Peyer's patch (tissue), 4 donors: ENCODE results near the gene SNX20. TPM values are rescaled to one million over a fixed set of nuclear protein-coding genes. Genes with fewer than 3 reads are reported as not detected.

Experiments used
- DNase-seq, 3 donors: peaks; one replicate each; pipeline ENCODE4 v3.0.0-alpha.2; 2017 to 2019
- H3K27ac ChIP-seq, 4 donors: fragments of 200-600 bp; sonication (generic); one replicate each; pipeline ENCODE4 v1.5.1; 2016 to 2019
- H3K27me3 ChIP-seq, 2 donors: fragments of 200-600 bp; sonication (generic); one replicate each; pipeline ENCODE4 v1.5.1; 2019
- H3K36me3 ChIP-seq, 3 donors: fragments of 200-600 bp; sonication (generic); one replicate each; pipeline ENCODE4 v1.5.1; 2016 to 2019
- H3K4me1 ChIP-seq, 4 donors: fragments of 200-600 bp; sonication (generic); one replicate each; pipeline ENCODE4 v1.5.1; 2016 to 2019
- H3K4me3 ChIP-seq, 4 donors: fragments of 200-600 bp; sonication (generic); 1 replicate in 3 of 4; 2 replicates in 1 of 4; pipeline ENCODE4 v1.5.1; 2016 to 2019; ENCODE audit warnings: mild to moderate bottlenecking in 1 of 4
- H3K9me3 ChIP-seq, 4 donors: fragments of 200-600 bp; sonication (generic); one replicate each; pipeline ENCODE4 v1.5.1; 2016 to 2019; ENCODE audit warnings: mild to moderate bottlenecking in 1 of 4
- CTCF ChIP-seq, 6 experiments: fragments of 450-650 bp in 4 of 6; fragments of 200-600 bp in 2 of 6; sonication (generic) in 1 of 6; IDR thresholded peaks; one replicate each; pipeline ENCODE4 v1.5.1; 2017 to 2019; ENCODE audit warnings: antibody characterized with exemption in 6 of 6, mild to moderate bottlenecking in 3 of 6, moderate library complexity in 1 of 6
- POLR2A ChIP-seq, 2 donors: fragments of 450-650 bp; IDR thresholded peaks; one replicate each; pipeline ENCODE4 v1.5.1; 2017; ENCODE audit warnings: antibody characterized with exemption in 2 of 2, mild to moderate bottlenecking in 2 of 2, moderate library complexity in 2 of 2
- total RNA-seq, 4 donors: library from RNA; depleted of rRNA; stranded (reverse); fragments of >200 nt; gene quantifications; one replicate each; pipeline ENCODE4 v1.1.0, GENCODE V29; 2016

SNX20 gene
- 10 to 100 TPM in 1 of 4 donors, 1 to 10 TPM in 3; 1.3 to 10.7 (median 2.3) TPM for total RNA-seq

- Histone ChIP-seq H3K27me3 (no peaks in the 10 kb centered on the region), H3K4me1 (peaks cover 0 to 24% (median 4%) of the 10 kb centered on the region in 4 donors), H3K27ac (peak within 1 kb of the TSS; percentile 67 to 87 (median 78)), H3K36me3 (no peaks in the 10 kb centered on the region), H3K4me3 (peak within 1 kb of the TSS; percentile 39 to 58 (median 46)), H3K9me3 (no peaks in the 10 kb centered on the region)
- no peak for TF ChIP-seq CTCF (IDR thresholded peaks at IDR 0.05)
- TF ChIP-seq POLR2A (IDR thresholded peaks at IDR 0.05): no peak
- DNase-seq: peak in 2 of 3 donors; percentile 83
Measured at GRCh38 chr16:50681021-50681885, at the start of gene SNX20. SNX20 (minus strand) TSS chr16:50681312; CDS start chr16:50677526, 3,786 bp downstream.

- DNase-seq: no peak
- TF ChIP-seq POLR2A (IDR thresholded peaks at IDR 0.05) (no peak), CTCF (IDR thresholded peaks at IDR 0.05) (no peak)
- no peak overlapping the region for H3K4me3 ChIP-seq
- H3K9me3 ChIP-seq: peaks cover 0 to 4% (median 0%) of the 10 kb centered on the region in 4 donors
- H3K36me3 ChIP-seq: no peaks in the 10 kb centered on the region
- H3K27me3 ChIP-seq: no peaks in the 10 kb centered on the region
- H3K27ac ChIP-seq: no peak overlapping the region
- H3K4me1 ChIP-seq: peaks cover 0 to 3% (median 0%) of the 10 kb centered on the region in 4 donors
Measured at GRCh38 chr16:50724306-50724705, 43.2 kb upstream of the SNX20 start.

- no peak overlapping the region for H3K27ac ChIP-seq
- TF ChIP-seq POLR2A (IDR thresholded peaks at IDR 0.05): no peak
- TF ChIP-seq CTCF (IDR thresholded peaks at IDR 0.05): no peak
- no peaks in the 10 kb centered on the region for H3K36me3 ChIP-seq
- peaks cover 0 to 3% (median 0%) of the 10 kb centered on the region in 4 donors for H3K4me1 ChIP-seq
- H3K9me3 ChIP-seq: peaks cover 0 to 4% (median 0%) of the 10 kb centered on the region in 4 donors
- no peak for DNase-seq
- H3K27me3 ChIP-seq: no peaks in the 10 kb centered on the region
- no peak overlapping the region for H3K4me3 ChIP-seq
Measured at GRCh38 chr16:50722960-50723359, 41.8 kb upstream of the SNX20 start.

GRCh38 chr16:50722405-50722737, 41.3 kb upstream of the SNX20 start:
- DNase-seq: no peak
- TF ChIP-seq POLR2A (IDR thresholded peaks at IDR 0.05) (no peak), CTCF (IDR thresholded peaks at IDR 0.05) (no peak)
- H3K9me3 ChIP-seq: peaks cover 0 to 4% (median 0%) of the 10 kb centered on the region in 4 donors
- no peak overlapping the region for H3K27ac ChIP-seq
- no peaks in the 10 kb centered on the region for H3K27me3 ChIP-seq
- H3K4me1 ChIP-seq: peaks cover 0 to 3% (median 0%) of the 10 kb centered on the region in 4 donors
- no peaks in the 10 kb centered on the region for H3K36me3 ChIP-seq
- H3K4me3 ChIP-seq: no peak overlapping the region

- H3K36me3 ChIP-seq: no peaks in the 10 kb centered on the region
- no peak overlapping the region for H3K4me3 ChIP-seq
- H3K27me3 ChIP-seq: no peaks in the 10 kb centered on the region
- DNase-seq: no peak
- H3K4me1 ChIP-seq: peaks cover 0 to 3% (median 0%) of the 10 kb centered on the region in 4 donors
- TF ChIP-seq CTCF (IDR thresholded peaks at IDR 0.05) (no peak), POLR2A (IDR thresholded peaks at IDR 0.05) (no peak)
- H3K9me3 ChIP-seq: peaks cover 0 to 4% (median 0%) of the 10 kb centered on the region in 4 donors
- H3K27ac ChIP-seq: no peak overlapping the region
Measured at GRCh38 chr16:50721549-50722404, 40.7 kb upstream of the SNX20 start.
